Left kidney (tissue), 2 donors: Measurements from ENCODE around the gene RNF2. TPM values are rescaled to one million over a fixed set of nuclear protein-coding genes. Genes with fewer than 3 reads are reported as not detected.
"Not testable (repeated sequence)": the region's sequence is repeated elsewhere in the genome, so short reads cannot be mapped to it uniquely, and the experiment has no call there.

Source experiments
- DNase-seq: peaks from one replicate; pipeline ENCODE4 v3.0.0-alpha.2; 2013
- polyA plus RNA-seq: library from polyadenylated mRNA; unstranded; fragments of 120-200 nt; gene quantifications from one replicate; pipeline ENCODE4 v1.2.1, GENCODE V29; 2013; ENCODE audit not compliant: insufficient read length

Gene RNF2
- polyA plus RNA-seq, 1 donor = 57.3 TPM

DNA sequence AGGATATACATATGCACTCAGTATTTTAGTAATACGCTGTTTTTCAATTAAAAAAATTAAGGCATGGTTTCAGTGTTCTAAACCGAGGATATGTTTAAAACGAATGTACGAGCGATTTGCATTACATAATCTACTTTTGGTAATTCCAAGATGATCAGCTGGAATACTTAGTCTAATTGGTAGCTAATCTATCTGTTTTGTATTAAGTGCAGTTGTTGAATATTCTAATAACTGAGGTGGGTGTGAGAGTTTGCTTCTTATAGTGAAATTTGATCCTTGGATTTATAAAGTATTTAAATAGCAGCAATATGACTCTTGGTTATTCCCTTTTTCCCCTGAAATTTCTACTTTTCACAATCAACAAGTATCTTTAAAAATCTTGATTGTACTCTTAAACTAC, 1.3 kb downstream of the RNF2 start:
- DNase-seq = no peak

DNA sequence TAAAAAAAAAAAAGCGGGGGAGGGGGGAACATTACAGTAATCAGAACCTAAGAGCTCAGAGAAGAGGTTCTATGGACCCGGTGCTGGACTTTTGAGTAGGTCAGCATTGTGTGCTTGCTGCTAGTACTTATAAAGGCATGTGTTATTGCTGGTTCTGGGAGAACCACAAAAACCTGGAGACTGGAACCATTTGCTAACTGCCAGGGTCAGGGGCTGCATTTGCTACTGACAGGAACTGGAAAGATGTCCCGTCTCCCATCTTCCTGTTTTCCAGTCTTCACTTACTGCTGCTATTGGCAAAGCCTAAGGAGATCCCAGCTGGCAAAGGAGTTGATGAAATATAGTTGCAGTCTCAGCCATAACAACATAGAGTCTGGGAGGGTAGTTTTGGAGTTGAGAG, 4.3 kb downstream of the RNF2 start:
- DNase-seq = no peak

DNA sequence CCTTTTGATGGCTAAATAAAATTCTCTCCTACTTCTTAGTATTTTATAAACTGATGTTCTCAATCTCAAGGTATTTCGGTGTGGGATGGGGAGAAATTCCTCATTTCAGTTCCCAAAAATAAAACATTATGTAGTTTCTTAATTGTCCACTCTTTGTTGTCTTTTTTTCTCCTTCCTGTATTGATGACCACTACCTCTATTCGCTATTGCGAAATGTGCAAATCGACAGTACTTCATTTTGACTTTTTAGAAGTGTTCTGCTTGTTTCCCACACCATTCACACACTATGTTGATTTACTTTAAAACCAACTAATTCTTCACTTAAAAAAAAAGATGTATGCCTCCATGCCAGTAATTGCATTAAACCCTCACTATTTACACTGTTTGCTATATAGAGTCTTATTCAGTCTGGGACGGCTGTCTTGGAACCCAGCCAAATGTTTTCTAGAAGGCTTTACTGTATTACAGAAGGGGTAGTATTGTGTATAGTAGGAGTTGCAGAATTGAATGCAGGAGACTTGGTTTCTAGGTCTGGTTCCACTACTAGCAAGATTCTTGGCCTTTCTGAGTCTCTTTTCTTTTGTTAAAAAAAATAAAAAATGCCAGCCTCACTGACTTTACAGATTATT, 5.6 kb downstream of the RNF2 start:
- no peak for DNase-seq

DNA sequence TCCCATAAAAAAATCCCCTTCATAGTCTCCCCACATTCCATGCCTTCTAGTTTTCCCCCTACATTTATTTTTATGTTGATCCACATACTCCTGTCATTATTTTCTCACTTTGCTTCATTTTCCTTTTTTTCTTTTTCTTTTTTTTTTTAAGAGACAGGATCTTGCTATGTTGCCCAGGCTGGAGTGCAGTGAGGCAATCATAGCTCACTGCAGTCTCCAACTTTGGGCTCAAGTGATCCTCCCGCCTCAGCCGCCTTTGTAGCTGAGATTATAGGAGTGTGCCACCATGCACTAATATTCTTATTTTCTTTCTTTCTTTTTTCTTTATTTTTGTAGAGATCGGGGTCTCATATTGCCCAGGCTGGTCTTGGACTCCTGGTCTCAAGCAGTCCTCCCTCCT, 7.8 kb downstream of the RNF2 start:
- DNase-seq = no peak

DNA sequence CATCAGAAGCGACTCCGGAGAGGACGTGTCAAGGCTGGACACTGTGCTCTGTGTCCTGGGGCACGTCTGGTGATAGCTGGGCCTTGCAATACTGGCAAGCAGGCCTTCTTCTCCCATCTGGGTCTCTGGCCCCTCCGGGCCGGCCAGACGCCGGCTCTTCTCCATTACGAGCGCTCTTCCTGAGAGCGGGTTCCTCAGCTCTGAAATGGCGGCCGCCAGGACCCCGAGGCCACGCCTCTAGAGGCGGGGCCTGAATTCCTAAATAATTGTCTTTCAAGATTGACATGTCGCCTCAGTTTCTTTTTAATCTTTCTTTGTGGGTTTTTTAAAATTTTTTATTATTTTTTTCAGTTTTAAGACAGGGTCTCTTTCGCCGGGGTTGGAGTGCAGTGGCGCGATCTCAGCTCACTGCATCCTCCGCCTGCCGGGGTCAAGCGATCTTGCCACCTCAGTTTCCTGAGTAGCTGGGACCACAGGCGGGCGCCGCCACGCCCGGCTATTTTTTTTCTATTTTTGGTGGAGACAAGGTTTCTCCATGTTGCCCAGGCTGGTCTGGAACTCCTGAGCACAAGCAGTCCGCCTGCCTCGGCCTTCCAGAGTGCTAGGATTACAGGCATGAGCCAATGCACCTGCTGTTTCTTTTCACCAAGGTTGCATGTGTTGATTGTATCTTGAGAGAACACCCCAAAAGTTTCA, 9.2 kb downstream of the RNF2 start:
- no peak for DNase-seq

DNA sequence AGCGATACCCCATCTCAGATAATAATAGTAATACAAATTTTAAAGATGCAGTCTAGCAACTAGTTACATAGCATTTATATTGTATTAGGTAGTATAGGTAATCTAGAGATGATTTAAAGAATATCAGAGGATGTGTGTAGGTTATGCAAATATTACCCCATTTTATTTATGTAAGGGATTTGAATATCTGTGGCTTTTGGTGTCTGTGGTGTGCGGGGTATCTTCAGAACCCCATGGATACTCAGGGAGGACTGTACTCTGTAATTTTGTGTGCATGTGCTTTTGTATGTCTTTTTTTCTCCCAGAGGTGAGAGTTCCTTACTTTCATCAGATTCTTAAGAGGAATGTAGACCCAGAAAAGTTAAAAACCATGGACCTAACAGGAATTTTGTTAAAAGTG, 12.8 kb downstream of the RNF2 start:
- DNase-seq = no peak

DNA sequence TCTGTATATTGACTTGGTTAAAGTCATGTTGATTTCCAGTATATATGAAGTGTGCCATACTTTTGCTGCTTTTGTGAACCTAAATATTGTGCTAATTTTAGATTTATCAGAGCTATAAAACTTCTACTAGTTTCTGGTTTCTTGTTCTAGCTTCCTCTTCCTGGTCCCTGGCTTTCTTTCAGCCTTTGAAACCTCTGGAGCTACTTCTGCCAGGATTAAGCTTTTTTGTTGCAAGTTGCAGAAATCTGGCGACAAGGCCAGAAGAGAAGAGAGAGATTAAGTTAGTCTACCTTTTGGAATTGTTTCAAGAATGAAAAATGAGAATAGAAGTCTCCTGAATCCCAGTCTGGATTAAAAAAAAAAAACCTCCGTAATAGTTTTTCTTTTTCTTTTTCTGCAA, 13.5 kb downstream of the RNF2 start:
- no peak for DNase-seq

DNA sequence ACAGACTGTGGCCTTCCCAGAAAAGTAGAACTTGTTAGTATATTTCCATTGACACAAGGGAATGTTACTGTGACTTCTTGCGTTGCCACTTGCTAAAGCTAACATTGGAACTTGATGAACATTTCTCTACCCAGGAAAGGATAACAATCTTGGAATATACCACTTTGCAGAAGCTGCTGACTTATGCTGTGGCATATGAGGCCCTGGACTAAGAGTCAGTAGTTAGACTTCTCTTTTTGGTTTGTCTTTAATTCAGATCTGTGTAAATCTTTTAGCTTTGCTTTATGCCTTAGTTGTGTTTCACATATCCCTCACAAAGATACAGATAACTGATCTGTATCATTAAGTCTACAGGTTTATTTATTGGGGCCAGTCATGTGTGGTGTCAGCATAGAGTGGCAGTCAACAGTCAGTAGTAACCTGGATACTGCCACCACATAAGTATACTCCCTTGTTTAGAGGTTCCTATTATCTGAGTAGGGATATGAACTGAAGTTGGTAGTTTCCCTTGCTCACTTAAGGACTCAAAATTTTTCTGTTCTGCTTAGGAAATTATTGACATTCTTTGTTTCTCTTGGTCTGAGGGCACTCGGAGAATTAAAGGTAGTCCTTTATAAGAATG, 14.7 kb downstream of the RNF2 start:
- no peak for DNase-seq

DNA sequence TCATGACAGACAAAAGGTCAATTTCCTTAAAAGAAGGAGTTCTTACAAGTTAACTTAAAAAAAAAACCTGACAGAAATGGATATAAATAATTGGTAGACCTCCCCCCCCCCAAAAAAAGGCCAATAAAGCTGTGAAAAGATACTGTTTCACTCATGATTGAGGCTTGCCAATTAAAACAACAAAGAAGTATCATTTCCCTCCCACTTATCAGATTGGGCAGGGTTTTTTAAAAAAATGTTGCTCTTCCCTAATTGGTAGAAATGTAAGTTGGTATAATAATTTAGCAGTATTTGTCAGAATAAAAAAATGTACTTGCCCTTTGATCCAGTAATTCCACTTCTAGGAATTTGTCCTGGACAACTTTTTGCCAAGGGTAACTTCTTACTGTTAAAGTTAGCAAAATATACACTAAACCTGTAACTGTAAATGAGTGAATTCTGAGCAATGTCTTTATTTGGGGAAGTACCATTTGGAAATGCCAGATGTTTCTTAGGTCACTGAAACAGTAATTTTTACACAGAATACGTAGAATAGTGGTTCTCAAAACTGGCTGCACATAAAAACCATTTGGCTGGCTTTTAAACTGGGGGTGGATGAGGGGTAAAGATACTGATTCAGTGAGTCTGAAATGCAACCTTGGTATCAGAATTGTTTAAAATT, 17.5 kb downstream of the RNF2 start:
- no peak for DNase-seq

DNA sequence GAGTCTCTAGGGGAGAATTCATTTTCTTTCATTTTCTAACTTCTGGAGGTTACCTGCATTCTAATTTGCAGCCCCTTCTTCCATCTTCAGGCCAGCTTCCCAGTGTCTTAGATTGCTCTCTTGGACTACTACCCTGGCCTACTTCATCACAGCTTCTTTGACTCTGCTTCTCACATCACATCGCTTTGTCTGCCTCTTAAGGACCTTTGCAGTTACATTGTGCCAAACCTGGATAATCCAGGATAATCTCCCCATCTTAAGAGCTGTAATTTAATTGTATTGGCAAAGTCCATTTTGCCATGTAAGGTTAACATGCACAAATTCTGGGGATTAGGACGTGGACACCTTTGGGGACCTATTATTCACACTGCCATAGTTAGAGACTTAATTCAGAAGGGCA, 18.4 kb downstream of the RNF2 start:
- no peak for DNase-seq

DNA sequence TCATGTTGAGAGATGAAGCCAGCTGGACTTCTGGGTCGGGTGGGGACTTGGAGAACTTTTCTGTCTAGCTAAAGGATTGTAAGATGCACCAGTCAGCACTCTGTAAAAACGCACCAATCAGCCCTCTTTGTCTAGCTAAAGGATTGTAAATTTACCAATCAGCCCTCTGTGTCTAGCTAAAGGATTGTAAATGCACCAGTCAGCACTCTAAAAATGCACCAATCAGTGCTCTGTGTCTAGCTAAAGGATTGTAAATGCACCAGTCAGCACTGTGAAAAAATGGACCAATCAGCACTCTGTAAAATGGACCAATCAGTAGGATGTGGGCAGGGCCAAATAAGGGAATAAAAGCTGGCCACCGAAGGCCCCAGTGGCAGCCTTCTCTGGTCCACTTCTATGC, 19.6 kb downstream of the RNF2 start:
- not testable (repeated sequence) for DNase-seq

DNA sequence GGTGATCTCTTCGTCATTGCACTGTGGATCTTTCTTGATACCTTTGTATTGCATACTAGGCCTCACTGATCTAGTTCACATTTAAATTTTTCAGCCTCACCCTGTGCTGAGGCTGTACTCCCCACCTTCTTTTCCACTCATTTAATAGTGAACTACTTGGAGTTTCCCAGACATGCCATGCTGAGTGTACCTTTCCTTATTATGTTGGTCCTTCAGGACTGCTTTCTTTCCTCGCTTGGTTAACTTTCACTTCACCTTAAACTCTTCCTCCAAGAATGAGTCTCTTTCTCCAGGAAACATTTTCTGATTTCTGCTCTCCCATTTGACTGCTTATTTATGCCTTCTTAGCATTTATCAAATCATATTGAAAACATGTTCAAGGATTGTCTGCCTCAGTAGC, 20.8 kb downstream of the RNF2 start:
- DNase-seq = no peak

DNA sequence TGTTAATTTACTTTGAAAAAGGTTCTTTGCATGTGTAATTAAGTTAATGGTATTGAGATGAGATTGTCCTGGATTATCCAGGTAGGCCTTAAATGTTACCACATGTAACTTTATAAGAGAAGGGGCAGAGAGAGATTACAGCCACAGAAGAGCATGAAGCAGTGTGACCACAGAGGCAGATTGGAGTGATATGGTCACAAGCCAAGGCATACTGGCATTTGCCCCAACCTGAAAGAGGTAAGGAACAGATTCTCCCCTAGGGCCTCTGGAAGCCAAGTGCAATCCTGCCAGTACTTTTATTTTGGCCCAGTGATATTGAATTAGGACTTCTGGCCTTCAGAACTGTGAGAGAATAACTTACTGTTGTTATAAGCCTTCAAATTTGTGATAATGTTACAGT, 23.0 kb downstream of the RNF2 start:
- no peak for DNase-seq

DNA sequence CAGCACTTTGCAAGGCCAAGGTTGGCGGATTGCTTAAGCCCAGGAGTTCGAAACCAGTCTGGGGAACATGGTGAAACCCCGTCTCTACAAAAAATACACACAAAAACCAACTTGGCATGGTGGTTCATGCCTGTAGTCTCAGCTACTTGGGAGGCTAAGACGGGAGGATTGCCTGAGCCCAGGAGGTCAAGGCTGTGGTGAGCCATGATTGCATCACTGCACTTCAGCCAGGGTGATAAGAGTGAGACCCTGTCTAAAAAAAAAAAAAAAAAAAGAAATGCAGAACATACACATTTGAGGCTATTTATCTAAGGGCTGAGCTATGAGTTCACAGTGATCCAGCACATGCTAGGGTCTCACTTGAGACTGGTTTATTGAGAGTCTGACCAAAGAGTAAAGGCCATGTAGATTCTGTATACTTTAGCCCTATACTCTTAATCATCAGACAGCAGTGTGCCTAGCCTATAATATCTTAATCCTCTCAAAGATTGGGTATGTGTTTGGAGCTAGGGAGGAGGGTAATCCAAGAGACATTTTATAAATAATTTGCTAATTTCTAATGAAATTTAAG, 23.9 kb downstream of the RNF2 start:
- DNase-seq = no peak

DNA sequence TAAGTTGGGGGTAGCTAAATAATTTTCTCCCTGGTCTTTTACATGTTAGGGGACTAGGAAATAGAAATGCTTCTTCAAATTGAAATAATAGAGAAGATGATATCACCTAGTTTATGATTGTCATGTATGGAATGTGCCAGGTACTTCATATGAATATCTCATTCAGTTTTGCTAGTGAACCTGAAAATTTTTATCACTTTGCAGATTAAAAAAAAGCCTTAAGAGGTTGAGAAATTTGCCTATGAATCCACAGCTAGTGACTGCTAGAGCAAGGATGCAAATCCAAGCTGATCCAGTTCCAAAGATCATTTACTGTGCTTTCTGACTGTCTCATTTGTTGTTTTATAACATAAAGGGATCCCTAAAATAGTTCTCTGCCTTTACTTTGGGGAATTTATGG, 24.7 kb downstream of the RNF2 start:
- DNase-seq = no peak

DNA sequence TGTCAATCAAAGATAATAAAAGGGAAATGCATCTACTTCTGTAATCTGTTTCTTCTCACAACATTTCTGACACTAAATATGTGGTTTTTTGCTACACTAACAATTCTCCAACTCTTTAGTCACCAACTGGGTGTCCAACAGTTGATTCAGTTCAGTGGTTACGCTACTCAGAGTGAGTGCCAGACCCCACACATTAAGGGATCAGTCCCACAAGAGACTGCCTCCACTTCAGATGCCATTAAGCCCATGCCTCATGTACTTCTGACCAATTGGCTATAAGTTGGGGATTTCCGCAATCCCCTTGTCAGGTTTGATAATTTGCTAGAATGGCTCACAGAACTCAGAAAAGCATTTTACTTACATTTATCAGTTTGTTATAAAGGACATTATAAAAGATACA, 28.4 kb downstream of the RNF2 start:
- no peak for DNase-seq

DNA sequence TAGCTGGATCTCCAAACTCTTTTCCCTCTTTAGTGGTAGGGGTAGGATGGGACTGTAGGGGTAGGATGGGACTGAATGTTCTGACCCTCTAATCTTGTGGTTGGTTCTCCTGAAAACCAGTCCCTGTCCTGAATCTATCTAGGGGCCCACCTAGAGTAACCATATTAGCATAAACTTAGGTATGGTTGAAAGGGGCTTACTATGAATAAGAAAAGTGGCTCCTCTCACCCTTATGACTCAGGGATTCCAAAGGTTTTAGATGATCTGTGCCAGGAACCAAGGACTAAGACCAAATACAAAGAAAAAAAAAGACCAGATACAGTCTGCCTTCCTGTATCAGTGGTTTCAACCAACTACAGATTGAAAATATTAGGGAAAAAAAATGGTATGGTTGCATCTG, 28.9 kb downstream of the RNF2 start:
- DNase-seq = no peak

DNA sequence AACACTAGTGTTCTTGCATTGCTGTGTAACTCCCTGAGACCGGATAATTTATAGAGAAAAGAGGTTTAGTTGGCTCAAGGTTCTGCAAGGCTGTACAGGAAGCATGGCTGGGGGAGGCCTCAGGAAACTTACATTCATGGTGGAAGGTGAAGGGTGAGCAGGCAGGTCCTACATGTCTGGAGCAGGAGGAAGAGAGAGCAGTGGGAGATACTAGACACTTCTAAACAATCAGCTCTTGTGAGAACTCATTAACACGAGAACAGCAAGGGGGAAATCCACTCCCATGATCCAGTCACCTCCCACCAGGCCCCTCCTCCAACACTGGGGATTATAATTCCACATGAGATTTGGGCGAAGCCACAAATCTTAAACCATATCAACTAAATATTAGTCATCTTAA, 30.1 kb downstream of the RNF2 start:
- no peak for DNase-seq

DNA sequence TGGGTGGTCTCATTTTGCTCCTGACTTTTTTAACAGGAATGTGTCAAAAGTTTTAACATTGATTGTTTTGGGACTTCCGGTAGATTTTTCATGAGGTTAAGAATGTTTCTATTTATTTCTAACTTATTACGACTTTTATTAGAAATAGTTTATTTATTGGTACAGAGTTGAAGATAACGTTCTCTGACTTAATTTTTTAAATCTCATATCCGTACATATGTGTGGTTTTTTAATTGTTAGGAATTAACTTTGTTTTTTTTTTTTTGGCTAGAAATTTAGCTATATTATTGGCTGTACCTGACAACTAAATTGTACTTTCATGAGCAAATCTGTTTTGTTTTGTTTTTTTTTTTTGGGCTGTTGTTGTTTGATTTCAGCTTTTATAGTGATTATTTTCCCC, 32.0 kb downstream of the RNF2 start:
- no peak for DNase-seq

DNA sequence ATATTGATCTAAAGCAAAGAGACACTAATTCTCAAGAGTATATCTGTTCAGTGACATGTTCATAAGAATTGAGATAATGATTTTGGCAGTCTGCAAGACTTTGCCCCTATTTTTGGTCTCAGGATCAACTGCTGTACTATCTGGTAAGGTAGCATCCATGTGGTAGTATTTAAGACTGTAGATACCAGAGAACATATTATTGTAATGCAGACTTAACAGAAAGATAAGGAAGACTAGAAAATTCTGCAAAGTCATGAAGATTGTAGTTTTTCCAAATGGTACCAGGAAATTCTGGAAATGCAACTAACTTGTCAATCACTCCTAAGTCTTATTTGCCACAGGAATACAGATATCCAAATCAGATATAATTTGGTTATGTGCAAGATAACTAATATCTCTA, 35.1 kb downstream of the RNF2 start:
- DNase-seq = no peak

DNA sequence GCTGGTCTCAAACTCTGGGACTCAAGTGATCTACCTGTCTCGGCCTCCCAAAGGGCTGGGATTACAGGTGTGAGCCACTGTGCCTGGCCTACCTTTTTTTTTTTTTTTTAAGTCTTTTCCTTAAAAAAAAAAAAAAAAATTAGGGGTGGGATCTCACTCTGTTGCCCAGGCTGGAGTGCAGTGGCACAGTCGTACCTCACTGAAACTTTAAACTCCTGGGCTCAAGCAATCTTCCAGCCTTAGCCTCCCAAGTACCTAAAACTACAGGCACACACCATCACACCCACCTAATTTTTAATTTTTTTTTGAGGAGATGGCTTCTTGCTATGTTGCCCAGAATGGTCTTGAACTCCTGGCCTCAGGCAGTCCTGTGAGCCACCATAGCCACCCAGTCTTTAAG, 38.5 kb downstream of the RNF2 start:
- DNase-seq = no peak

DNA sequence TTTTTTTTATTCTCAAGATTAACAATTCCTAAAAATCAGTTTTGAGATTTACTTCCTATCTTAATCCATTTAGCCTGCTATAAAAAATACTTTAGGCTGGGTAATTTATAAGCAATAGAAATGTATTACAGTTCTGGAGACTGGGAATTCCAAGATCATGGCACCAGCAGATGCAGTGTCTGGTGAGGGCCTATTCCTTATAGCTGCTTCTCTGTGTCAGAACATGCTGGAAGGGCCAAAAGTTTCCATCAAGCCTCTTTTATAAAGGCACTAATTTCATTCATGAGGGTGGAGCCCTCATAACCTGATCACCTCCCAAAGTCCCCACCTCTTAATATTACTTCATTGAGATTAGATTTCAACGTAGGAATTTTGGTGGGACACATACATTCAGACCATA, 41.7 kb downstream of the RNF2 start:
- no peak for DNase-seq

DNA sequence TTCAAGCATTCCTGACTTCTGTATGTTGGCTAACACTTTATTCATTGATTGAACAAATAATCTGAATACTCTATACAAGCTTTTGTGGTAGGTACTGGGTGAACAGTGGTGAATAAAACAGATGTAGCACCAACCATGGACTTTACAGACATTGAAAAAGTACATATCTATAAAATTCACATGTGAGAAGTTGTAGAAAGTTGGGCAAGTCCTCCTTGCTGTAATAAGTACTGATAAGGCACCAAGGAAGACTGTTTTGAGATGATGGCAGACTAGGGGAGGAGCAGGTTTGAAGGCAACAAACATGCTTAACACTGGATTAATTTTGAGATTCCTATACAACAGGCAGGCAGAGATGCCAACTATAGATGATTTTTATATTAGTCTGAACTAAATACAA, 42.4 kb downstream of the RNF2 start:
- DNase-seq = no peak
